Right ventricle myocardium inferior (tissue), 1 donor: ENCODE results near the gene CNOT2. TPM values are rescaled to one million over a fixed set of nuclear protein-coding genes. Genes with fewer than 3 reads are reported as not detected.
"Not testable (repeated sequence)": the region's sequence is repeated elsewhere in the genome, so short reads cannot be mapped to it uniquely, and the experiment has no call there.

ENCODE experiments used
- ATAC-seq: fragments of 200-7000 bp; cut with Tn5 transposase; one replicate; pipeline ENCODE4 v1.9.1; 2020; ENCODE audit warnings: mild to moderate bottlenecking, moderate library complexity
- DNase-seq: peaks from one replicate; pipeline ENCODE4 v3.0.0; 2021; ENCODE audit errors: missing footprints
- intact Hi-C: fragments of 100-400 bp; cut with DNase I; formaldehyde crosslinking; loops from one replicate; pipeline ENCODE4 v1.11.0; 2022
- total RNA-seq: library from RNA; stranded (reverse); fragmentation: NEBNext Ultra II Directional; extraction: Animal tissue kit (Norgen Biotek cat#: 25700); gene quantifications from one replicate; pipeline ENCODE4 v1.2.1, GENCODE V29; 2021
- donor health status: DM: no; HTN: yes; CAD: no; lungs with severe emphysema.

CNOT2 gene
- total RNA-seq, 1 donor from 2014 or later, result 36.5 TPM

- intact Hi-C loops, ATAC-seq, DNase-seq: not testable (repeated sequence)
Measured at GRCh38 chr12:70392631-70393030, 149.4 kb downstream of the CNOT2 start.

- no peak for ATAC-seq
- intact Hi-C loops, result no loop called here
- no peak for DNase-seq
Measured at GRCh38 chr12:70393787-70394499, 150.7 kb downstream of the CNOT2 start.

- DNase-seq (no peak), ATAC-seq (no peak)
- intact Hi-C loops, result no loop called here
Measured at GRCh38 chr12:70398002-70398401, 154.8 kb downstream of the CNOT2 start.

GRCh38 chr12:70398862-70399261 is 155.6 kb downstream of the CNOT2 start:
- ATAC-seq (no peak), DNase-seq (no peak)
- intact Hi-C loops, result no loop called here

- intact Hi-C loops, result no loop called here
- ATAC-seq (no peak), DNase-seq (no peak)
Measured at GRCh38 chr12:70399311-70399710, 156.1 kb downstream of the CNOT2 start.

GRCh38 chr12:70400124-70400523 is 156.9 kb downstream of the CNOT2 start:
- ATAC-seq (no peak), DNase-seq (no peak)
- intact Hi-C loops, result no loop called here

GRCh38 chr12:70402597-70402996 is 159.4 kb downstream of the CNOT2 start:
- DNase-seq (no peak), ATAC-seq (no peak)
- intact Hi-C loops, result no loop called here

- DNase-seq (no peak), ATAC-seq (no peak)
- intact Hi-C loops, result no loop called here
Measured at GRCh38 chr12:70403826-70404225, 160.6 kb downstream of the CNOT2 start.

Other genes starting within 250 kb of the CNOT2 start
- 1.6 TPM for gene KCNMB4, start 122.9 kb downstream of the CNOT2 start, total RNA-seq